ENCODE measurements around the gene ZC3H12A. TPM values are rescaled to one million over a fixed set of nuclear protein-coding genes. Genes with fewer than 3 reads are reported as not detected.
A peak's percentile ranks its signal among the peaks of the same experiment; 100 is the strongest.

Gene ZC3H12A
- total RNA-seq (30.8 and 30.9 TPM in 2 replicates), polyA plus RNA-seq (46.2 and 54.9 TPM in 2 replicates)

- peak; percentile 98 for DNase-seq (ENCODE audit: low spot score)
- whole genome bisulfite sequencing (ENCODE audit: low lambda C conversion rate, missing lambda C conversion rate) = 2% methylated on average over 46 of the region's 78 CpGs
- peak within 1 kb of the TSS; percentile 87 for H2AFZ ChIP-seq
- H3K27ac ChIP-seq = peak within 1 kb of the TSS; percentile 99
- H3K4me2 ChIP-seq = peak within 1 kb of the TSS; percentile 95
- no peaks in the 10 kb centered on the region for H3K27me3 ChIP-seq
- H3K4me1 ChIP-seq (ENCODE audit: insufficient read depth) = peaks cover 51% of the 10 kb centered on the region
- H3K4me3 ChIP-seq = peak within 1 kb of the TSS; percentile 81
- H3K9me2 ChIP-seq (replicated peaks; ENCODE audit: insufficient read depth) = no peaks in the 10 kb centered on the region
- H3K79me2 ChIP-seq = peaks cover 55% of the 10 kb centered on the region
- no peaks in the 10 kb centered on the region for H4K20me1 ChIP-seq (ENCODE audit: insufficient read depth, poor library complexity, severe bottlenecking)
- H3K9me3 ChIP-seq (ENCODE audit: low read depth) = no peaks in the 10 kb centered on the region
- H3K36me3 ChIP-seq (replicated peaks; ENCODE audit: insufficient read depth, low read depth) = no peaks in the 10 kb centered on the region
- no peak for TF ChIP-seq EZH2phosphoT487 (IDR thresholded peaks at IDR 0.05; ENCODE audit: low read depth, severe bottlenecking, unreplicated experiment)
- TF ChIP-seq CTCF (IDR thresholded peaks at IDR 0.05; ENCODE audit: poor library complexity) = no peak
- TF ChIP-seq EZH2 (IDR thresholded peaks at IDR 0.05; ENCODE audit: borderline replicate concordance) = no peak
Observed at GRCh38 chr1:37474046-37474696, at the start of gene ZC3H12A. Gene ZC3H12A, plus strand, starts transcription at chr1:37474580. Its CDS starts 917 bp downstream, at chr1:37475497.

- H3K4me2 ChIP-seq = no peak overlapping the region
- no peaks in the 10 kb centered on the region for H3K79me2 ChIP-seq
- no peaks in the 10 kb centered on the region for H3K9me2 ChIP-seq (replicated peaks; ENCODE audit: insufficient read depth)
- 52% methylated on average over 5 of the region's 5 CpGs for WGBS (ENCODE audit: low lambda C conversion rate, missing lambda C conversion rate)
- no peaks in the 10 kb centered on the region for H3K4me1 ChIP-seq (ENCODE audit: insufficient read depth)
- H3K4me3 ChIP-seq = no peak overlapping the region
- no peak overlapping the region for H2AFZ ChIP-seq
- no peaks in the 10 kb centered on the region for H3K36me3 ChIP-seq (replicated peaks; ENCODE audit: insufficient read depth, low read depth)
- H3K27me3 ChIP-seq = peaks cover 17% of the 10 kb centered on the region
- no peaks in the 10 kb centered on the region for H4K20me1 ChIP-seq (ENCODE audit: insufficient read depth, poor library complexity, severe bottlenecking)
- no peak for DNase-seq (ENCODE audit: low spot score)
- no peak for TF ChIP-seq CTCF (IDR thresholded peaks at IDR 0.05; ENCODE audit: poor library complexity)
- no peak for TF ChIP-seq EZH2 (IDR thresholded peaks at IDR 0.05; ENCODE audit: borderline replicate concordance)
- no peak for TF ChIP-seq EZH2phosphoT487 (IDR thresholded peaks at IDR 0.05; ENCODE audit: low read depth, severe bottlenecking, unreplicated experiment)
- H3K9me3 ChIP-seq (ENCODE audit: low read depth) = no peaks in the 10 kb centered on the region
- no peak overlapping the region for H3K27ac ChIP-seq
Observed at GRCh38 chr1:37425221-37425620, 49.2 kb upstream of the ZC3H12A start.

- no peaks in the 10 kb centered on the region for H4K20me1 ChIP-seq (ENCODE audit: insufficient read depth, poor library complexity, severe bottlenecking)
- TF ChIP-seq EZH2 (IDR thresholded peaks at IDR 0.05; ENCODE audit: borderline replicate concordance) = no peak
- H3K27ac ChIP-seq = no peak overlapping the region
- H3K36me3 ChIP-seq (replicated peaks; ENCODE audit: insufficient read depth, low read depth) = no peaks in the 10 kb centered on the region
- H3K4me3 ChIP-seq = no peak overlapping the region
- no peaks in the 10 kb centered on the region for H3K9me3 ChIP-seq (ENCODE audit: low read depth)
- H3K79me2 ChIP-seq = no peaks in the 10 kb centered on the region
- no peak overlapping the region for H3K4me2 ChIP-seq
- no peaks in the 10 kb centered on the region for H3K9me2 ChIP-seq (replicated peaks; ENCODE audit: insufficient read depth)
- H3K4me1 ChIP-seq (ENCODE audit: insufficient read depth) = no peaks in the 10 kb centered on the region
- DNase-seq (ENCODE audit: low spot score) = no peak
- 66% methylated on average over 6 of the region's 6 CpGs for WGBS (ENCODE audit: low lambda C conversion rate, missing lambda C conversion rate)
- peaks cover 17% of the 10 kb centered on the region for H3K27me3 ChIP-seq
- H2AFZ ChIP-seq = no peak overlapping the region
Observed at GRCh38 chr1:37429029-37429428, 45.4 kb upstream of the ZC3H12A start.

GRCh38 chr1:37430103-37430985, 44.0 kb upstream of the ZC3H12A start:
- TF ChIP-seq CTCF (IDR thresholded peaks at IDR 0.05; ENCODE audit: poor library complexity) = no peak
- TF ChIP-seq EZH2phosphoT487 (IDR thresholded peaks at IDR 0.05; ENCODE audit: low read depth, severe bottlenecking, unreplicated experiment) = no peak
- no peak for TF ChIP-seq EZH2 (IDR thresholded peaks at IDR 0.05; ENCODE audit: borderline replicate concordance)
- no peak for DNase-seq (ENCODE audit: low spot score)

More at GRCh38 chr1:37430103-37430985, 44.0 kb upstream of the ZC3H12A start:
- 76% methylated on average over 11 of the region's 11 CpGs for WGBS (ENCODE audit: low lambda C conversion rate, missing lambda C conversion rate)
- no peak overlapping the region for H2AFZ ChIP-seq
- no peaks in the 10 kb centered on the region for H3K9me3 ChIP-seq (ENCODE audit: low read depth)
- no peak overlapping the region for H3K4me3 ChIP-seq
- no peaks in the 10 kb centered on the region for H3K36me3 ChIP-seq (replicated peaks; ENCODE audit: insufficient read depth, low read depth)
- no peaks in the 10 kb centered on the region for H3K9me2 ChIP-seq (replicated peaks; ENCODE audit: insufficient read depth)
- H3K79me2 ChIP-seq = no peaks in the 10 kb centered on the region
- H3K4me2 ChIP-seq = no peak overlapping the region
- no peak overlapping the region for H3K27ac ChIP-seq
- no peaks in the 10 kb centered on the region for H3K4me1 ChIP-seq (ENCODE audit: insufficient read depth)
- H3K27me3 ChIP-seq = peaks cover 17% of the 10 kb centered on the region
- H4K20me1 ChIP-seq (ENCODE audit: insufficient read depth, poor library complexity, severe bottlenecking) = no peaks in the 10 kb centered on the region
